ENCODE measurements around the gene KCTD2.

GRCh38 chr17:75020331-75021110, 26.5 kb upstream of the KCTD2 start:
- TF ChIP-seq CTCF (IDR thresholded peaks at IDR 0.05; ENCODE audit: poor library complexity) (no peak), EZH2 (IDR thresholded peaks at IDR 0.05; ENCODE audit: borderline replicate concordance) (no peak)

Measured in hepatocyte (in vitro differentiated cells).